ENCODE results near the gene KCTD21.

- no peak for TF ChIP-seq POLR2AphosphoS5 (IDR thresholded peaks at IDR 0.05)
- TF ChIP-seq, protein P1, sequence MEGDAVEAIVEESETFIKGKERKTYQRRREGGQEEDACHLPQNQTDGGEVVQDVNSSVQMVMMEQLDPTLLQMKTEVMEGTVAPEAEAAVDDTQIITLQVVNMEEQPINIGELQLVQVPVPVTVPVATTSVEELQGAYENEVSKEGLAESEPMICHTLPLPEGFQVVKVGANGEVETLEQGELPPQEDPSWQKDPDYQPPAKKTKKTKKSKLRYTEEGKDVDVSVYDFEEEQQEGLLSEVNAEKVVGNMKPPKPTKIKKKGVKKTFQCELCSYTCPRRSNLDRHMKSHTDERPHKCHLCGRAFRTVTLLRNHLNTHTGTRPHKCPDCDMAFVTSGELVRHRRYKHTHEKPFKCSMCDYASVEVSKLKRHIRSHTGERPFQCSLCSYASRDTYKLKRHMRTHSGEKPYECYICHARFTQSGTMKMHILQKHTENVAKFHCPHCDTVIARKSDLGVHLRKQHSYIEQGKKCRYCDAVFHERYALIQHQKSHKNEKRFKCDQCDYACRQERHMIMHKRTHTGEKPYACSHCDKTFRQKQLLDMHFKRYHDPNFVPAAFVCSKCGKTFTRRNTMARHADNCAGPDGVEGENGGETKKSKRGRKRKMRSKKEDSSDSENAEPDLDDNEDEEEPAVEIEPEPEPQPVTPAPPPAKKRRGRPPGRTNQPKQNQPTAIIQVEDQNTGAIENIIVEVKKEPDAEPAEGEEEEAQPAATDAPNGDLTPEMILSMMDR (IDR thresholded peaks at IDR 0.05), result no peak
- no peak for TF ChIP-seq POLR2A (IDR thresholded peaks at IDR 0.05)
Measured at GRCh38 chr11:78190871-78191538, 2.6 kb upstream of the KCTD21 start.
